ENCODE measurements around the gene GFRA3.

DNA sequence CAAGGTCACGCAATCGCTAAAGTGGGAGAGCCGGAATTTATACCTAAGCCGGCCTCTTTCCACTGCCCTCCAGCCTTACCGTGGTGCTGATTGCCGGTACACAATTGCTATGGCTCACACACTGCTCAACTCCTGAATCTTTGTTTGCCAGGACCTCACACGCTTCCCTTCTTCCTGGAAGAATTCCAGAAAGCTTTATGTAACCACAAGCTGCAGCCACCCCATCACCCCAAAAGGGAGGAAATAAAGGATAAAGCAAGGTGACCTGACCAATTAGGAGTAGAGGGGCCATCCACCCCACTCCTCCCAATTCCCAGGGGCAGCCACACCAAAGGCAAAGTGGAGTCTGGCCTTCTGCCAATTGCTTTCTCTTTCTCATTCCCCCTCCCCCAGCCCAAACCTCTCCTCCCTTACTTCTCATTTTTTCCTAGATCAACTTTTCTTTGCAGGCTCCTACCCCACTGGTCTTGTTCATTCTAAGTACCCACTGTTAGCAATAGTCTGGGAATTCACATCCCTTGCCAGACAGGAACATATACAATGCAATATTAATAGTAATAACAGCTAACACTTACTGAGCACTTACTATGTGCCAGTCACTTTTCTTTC, 43.3 kb downstream of the GFRA3 start:
- TF ChIP-seq TAF1 (IDR thresholded peaks at IDR 0.05; ENCODE audit: low read depth): no peak
- TF ChIP-seq CREB1 (IDR thresholded peaks at IDR 0.05; ENCODE audit: low read depth): no peak
- TF ChIP-seq, protein P1, sequence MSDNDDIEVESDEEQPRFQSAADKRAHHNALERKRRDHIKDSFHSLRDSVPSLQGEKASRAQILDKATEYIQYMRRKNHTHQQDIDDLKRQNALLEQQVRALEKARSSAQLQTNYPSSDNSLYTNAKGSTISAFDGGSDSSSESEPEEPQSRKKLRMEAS (IDR thresholded peaks at IDR 0.05): no peak
- TF ChIP-seq EP300 (IDR thresholded peaks at IDR 0.05; ENCODE audit: borderline replicate concordance): no peak
- TF ChIP-seq RAD21 (IDR thresholded peaks at IDR 0.05; ENCODE audit: low read depth): no peak
- TF ChIP-seq TCF12 (IDR thresholded peaks at IDR 0.05; ENCODE audit: low read depth): no peak

Measured in Ishikawa (cell line).